ENCODE data around the gene TBX10.
"Not testable (repeated sequence)": the region's sequence is repeated elsewhere in the genome, so short reads cannot be mapped to it uniquely, and the experiment has no call there.

The TBX10 gene

GRCh38 chr11:67594480-67594879 is 45.1 kb downstream of the TBX10 start:
- no peak for DNase-seq

DNA sequence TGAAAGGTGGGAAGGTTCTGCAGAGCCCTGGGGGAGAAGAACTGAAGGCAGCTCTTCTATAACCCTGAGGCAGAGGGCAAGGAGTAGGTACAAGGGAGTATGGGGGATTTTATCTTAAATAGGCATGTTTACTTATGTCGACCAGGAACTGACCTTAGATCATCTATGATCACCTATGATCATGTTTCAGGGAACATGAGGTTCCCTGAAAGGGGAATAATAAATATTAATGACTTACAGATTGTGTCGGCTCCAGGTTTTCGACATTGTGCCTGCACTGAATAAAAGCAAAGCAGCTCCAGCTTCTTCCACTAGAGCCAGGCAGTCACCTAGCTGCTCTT is 46.0 kb downstream of the TBX10 start:
- DNase-seq = no peak

DNA sequence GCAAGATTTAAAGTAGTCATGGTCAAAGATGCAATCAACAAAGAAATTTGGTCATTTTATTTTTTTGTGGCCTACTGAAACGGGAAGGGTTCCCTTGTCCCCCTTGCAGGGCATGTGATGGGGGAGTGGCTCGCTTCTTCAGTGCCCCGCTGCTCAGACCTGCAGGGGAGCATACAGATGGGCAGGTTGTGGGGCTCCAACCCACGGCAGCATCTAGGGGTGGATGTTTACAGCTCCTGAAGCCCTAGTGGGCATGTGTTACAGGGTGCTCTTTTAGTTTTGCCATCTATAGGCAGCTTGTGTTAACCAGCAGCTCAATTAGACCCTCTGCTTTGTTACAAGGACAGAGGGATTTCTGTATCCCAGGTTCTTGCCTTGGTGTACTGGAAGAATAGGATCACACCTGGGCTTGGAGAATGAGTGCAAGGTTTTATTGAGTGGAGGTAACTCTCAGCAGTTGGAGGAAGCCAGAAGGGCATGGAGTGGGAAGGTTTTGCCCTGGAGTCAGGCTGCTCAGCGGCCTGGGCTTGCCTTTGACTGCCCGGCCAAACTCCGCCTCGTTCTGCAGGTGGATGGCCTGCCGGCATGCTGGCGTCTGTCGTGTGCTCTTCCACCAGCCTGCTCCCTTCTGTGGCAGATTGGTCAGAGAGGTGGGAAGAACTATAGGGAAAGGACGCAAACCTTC is 46.5 kb downstream of the TBX10 start:
- no peak for DNase-seq

DNA sequence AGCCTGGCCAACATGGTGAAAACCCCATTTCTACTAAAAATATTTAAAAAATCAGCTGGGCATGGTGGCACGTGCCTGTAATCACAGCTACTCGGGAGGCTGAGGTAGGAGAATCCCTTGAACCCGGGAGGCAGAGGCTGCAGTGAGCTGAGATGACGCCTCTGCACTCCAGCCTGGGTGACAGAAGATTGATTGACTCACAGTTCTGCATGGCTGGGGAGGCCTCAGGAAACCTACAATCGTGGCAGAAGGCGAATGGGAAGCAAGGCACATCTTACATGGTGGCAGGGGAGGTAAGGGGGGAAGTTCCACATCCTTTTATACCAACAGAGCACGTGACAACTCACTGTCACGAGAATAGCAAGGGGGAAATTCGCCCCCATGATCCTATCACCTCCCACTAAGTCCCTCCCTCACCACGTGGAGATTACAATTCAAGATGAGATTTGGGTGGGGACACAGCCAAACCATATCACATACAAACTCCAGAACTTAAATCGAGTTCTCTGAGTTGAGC is 50.6 kb downstream of the TBX10 start:
- not testable (repeated sequence) for DNase-seq

GRCh38 chr11:67588136-67588503 is 51.4 kb downstream of the TBX10 start:
- no peak for DNase-seq

DNA sequence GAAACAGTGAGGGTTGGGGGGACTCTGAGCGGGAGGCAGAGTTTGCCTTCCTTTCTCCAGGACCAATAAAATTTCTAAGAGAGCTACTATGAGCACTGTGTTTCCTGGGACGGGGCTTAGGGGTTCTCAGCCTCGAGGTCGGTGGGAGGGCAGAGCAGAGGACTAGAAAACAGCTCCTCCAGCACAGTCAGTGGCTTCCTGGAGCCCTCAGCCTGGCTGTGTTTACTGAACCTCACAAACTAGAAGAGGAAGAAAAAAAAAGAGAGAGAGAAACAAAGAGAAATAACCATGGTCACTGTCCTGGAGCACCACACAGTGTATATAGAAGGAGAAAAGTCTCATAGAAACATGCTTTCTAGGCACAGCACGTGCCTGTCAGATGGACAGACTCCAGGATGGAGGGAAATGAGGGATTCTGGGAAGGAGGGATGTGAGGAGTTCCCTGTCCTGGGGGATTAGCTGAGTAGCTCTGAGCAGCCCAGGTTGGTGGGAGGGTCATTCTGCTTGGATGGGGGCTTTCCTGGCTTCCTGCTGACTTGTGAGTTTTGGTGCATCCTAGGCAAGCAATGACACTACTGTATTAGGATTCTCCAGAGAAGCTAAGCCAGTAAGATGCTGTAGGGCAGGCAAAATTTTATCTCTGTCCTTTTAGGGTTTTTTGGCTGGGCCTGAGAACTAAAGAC is 52.9 kb downstream of the TBX10 start:
- no peak for DNase-seq

- no peak for DNase-seq
These were observed 53.7 kb downstream of the TBX10 start for GRCh38 chr11:67585911-67586310.

- no peak for DNase-seq
These were observed 54.4 kb downstream of the TBX10 start for GRCh38 chr11:67584881-67585873.

DNA sequence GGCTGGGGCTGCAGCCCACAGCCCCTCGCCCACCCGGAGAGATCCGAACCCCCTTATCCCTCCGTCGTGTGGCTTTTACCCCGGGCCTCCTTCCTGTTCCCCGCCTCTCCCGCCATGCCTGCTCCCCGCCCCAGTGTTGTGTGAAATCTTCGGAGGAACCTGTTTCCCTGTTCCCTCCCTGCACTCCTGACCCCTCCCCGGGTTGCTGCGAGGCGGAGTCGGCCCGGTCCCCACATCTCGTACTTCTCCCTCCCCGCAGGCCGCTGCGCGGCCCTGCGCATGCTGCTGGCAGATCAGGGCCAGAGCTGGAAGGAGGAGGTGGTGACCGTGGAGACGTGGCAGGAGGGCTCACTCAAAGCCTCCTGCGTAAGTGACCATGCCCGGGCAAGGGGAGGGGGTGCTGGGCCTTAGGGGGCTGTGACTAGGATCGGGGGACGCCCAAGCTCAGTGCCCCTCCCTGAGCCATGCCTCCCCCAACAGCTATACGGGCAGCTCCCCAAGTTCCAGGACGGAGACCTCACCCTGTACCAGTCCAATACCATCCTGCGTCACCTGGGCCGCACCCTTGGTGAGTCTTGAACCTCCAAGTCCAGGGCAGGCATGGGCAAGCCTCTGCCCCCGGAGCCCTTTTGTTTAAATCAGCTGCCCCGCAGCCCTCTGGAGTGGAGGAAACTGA is 55.2 kb downstream of the TBX10 start:
- DNase-seq = no peak

DNA sequence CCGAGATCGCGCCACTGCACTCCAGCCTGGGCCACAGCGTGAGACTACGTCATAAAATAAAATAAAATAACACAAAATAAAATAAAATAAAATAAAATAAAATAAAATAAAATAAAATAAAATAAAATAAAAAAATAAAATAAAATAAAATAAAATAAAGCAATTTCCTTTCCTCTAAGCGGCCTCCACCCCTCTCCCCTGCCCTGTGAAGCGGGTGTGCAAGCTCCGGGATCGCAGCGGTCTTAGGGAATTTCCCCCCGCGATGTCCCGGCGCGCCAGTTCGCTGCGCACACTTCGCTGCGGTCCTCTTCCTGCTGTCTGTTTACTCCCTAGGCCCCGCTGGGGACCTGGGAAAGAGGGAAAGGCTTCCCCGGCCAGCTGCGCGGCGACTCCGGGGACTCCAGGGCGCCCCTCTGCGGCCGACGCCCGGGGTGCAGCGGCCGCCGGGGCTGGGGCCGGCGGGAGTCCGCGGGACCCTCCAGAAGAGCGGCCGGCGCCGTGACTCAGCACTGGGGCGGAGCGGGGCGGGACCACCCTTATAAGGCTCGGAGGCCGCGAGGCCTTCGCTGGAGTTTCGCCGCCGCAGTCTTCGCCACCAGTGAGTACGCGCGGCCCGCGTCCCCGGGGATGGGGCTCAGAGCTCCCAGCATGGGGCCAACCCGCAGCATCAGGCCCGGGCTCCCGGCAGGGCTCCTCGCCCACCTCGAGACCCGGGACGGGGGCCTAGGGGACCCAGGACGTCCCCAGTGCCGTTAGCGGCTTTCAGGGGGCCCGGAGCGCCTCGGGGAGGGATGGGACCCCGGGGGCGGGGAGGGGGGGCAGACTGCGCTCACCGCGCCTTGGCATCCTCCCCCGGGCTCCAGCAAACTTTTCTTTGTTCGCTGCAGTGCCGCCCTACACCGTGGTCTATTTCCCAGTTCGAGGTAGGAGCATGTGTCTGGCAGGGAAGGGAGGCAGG is 56.0 kb downstream of the TBX10 start, which contains the start of gene GSTP1:
TSS of gene GSTP1 (plus strand) at position 566 of the 958 bp plus-strand sequence. CDS start at position 598, 32 bp downstream.
- DNase-seq = no peak

DNA sequence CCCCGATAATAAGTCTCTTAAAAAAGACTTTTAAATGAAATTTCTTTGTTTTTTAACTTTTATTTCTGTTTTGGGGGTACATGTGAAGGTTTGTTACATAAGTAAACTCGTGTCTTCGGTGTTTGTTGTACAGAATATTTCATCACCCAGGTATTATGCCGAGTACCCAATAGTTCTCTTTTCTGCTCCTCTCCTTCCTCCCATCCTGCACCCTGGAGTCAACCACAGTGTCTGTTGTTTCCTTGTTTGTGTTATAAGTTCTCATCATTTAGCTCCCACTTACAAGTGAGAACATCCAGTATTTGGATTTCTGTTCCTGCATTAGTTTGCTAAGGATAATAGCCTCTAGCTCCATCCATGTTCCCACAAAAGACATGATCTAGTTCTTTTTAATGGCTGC is 57.6 kb downstream of the TBX10 start:
- DNase-seq = no peak

GRCh38 chr11:67581469-67581868 is 58.1 kb downstream of the TBX10 start:
- no peak for DNase-seq
